GM10266 (cell line): ENCODE results near the gene GRK5.

ENCODE experiments used
- DNase-seq: peaks from one replicate; pipeline ENCODE4 v3.0.0; 2012; ENCODE audit errors: extremely low spot score
- TF ChIP-seq, protein P1 (sequence below): IDR thresholded peaks from 2 replicates; pipeline ENCODE4 v1.5.1; 2012; ENCODE audit warnings: mild to moderate bottlenecking, low read depth; ENCODE audit not compliant: control insufficient read depth, insufficient read depth; ENCODE audit errors: missing control alignments

GRK5 gene

DNA sequence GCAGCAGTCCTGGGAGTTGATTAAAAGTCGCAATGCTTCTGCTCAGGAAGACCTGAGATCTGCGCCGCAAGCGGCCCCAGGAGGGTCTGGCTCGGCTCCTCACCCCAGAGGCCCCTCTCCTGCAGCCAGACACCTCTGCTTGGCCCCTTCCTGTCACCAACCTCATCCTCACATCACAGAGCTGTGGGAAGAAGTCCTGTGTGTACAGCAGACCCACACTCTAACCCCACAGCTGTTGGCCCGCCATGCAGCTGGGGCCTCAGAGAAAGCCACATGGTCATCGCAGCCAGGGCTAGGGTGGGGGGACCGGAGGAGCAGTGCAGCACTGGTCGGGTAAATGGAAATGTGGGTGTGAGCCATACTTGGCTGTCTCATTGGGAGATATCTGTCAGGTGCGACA is 237.5 kb downstream of the GRK5 start:
- TF ChIP-seq, protein P1, sequence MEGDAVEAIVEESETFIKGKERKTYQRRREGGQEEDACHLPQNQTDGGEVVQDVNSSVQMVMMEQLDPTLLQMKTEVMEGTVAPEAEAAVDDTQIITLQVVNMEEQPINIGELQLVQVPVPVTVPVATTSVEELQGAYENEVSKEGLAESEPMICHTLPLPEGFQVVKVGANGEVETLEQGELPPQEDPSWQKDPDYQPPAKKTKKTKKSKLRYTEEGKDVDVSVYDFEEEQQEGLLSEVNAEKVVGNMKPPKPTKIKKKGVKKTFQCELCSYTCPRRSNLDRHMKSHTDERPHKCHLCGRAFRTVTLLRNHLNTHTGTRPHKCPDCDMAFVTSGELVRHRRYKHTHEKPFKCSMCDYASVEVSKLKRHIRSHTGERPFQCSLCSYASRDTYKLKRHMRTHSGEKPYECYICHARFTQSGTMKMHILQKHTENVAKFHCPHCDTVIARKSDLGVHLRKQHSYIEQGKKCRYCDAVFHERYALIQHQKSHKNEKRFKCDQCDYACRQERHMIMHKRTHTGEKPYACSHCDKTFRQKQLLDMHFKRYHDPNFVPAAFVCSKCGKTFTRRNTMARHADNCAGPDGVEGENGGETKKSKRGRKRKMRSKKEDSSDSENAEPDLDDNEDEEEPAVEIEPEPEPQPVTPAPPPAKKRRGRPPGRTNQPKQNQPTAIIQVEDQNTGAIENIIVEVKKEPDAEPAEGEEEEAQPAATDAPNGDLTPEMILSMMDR: no peak
- no peak for DNase-seq

DNA sequence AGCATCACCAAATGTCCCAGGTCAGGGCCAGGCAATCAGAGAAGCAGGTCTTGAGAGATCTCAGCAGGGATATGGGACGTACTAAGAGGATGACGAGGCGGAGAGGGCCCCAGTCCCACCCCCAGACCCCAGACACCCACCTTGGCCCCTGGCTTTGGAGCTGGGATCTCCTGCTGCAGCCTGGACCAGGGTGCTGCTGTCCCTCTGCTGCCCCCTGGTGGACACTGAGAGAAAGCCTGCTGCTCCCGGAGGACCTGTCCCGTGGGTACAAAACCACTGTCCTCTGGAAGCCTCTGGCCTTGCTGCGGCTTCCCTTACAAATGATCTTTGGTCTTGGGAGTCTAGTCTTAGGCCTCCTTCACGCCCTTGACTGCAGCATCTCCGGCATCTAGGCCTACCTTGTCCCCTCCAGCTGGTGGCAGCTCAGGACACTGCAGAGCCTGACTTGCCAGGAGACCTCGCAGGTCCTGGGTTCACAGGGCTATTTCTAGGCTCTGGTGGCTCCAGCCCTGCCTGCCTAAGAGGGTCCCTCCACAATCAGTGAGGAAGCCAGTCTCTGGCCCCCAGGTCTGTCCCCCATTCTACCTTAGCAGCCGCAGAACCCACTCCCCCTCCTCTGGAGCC is 238.1 kb downstream of the GRK5 start:
- TF ChIP-seq, protein P1: peak; percentile 97
- DNase-seq: peak; percentile 86

GRCh38 chr10:119445935-119446317 is 238.6 kb downstream of the GRK5 start:
- TF ChIP-seq, protein P1: no peak
- no peak for DNase-seq

DNA sequence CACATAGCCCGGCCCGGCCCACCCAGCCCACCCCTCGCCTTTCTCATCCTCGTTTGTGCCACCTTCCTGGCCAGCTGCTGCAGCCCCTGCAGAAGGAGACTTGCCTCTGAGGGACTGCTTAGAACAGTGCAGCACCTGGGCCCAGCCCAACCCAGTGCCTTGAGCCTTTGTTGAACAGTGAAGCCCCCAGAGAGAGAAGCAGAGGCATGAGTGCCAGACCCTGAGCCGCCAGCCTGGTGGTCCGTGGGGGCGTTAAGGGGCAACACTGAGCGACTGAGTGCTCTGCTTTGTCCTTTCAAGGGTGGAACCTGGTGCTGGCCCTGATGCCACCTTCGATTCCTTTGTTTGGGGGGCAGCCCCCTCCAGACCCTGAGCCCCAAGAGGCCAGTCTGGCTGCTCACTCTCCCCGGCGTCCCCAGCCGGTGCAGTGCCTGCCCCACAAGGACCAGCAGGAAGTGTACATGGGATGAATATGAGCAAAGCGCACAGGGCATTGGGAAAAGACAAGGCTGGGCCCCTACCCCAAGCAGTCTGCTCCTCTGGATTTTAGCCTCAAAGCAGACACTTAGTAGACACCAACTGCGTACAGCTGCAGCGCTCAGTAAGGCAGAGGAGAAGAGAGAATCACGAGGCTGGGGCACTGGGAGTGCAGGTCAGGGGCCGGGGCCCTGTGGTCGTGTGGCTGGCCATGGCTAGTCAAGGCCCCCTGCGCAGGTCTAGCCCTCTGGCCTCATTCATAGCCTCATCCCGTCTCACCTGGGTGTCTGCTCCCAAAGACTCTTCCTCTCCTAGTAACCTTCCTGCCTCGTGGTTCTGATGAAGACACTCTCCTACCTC is 239.3 kb downstream of the GRK5 start:
- TF ChIP-seq, protein P1: no peak
- no peak for DNase-seq

DNA sequence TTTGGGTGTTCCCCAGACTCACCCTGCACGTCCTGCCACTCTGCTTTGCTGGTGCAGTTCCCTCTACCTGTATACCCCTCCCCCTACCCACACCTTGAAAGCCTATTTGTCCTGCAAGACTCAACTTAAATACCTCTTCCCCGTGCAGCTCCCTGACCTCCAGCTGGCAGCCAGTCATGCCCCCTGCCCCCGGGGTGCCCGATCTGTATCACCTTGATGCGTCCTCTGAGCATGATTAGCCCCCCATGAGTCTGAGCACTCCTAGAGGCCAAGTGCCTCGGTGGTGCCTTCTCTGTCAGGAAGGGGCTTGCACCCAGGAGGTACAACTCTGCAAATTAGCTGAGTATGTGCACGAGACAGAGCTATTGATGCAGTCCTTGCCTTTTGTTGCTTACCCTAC is 240.1 kb downstream of the GRK5 start:
- no peak for DNase-seq
- TF ChIP-seq, protein P1: no peak

GRCh38 chr10:119447823-119448546 is 240.6 kb downstream of the GRK5 start:
- TF ChIP-seq, protein P1: no peak
- no peak for DNase-seq
